Measurements from ENCODE around the gene HSP90AB1.

DNA sequence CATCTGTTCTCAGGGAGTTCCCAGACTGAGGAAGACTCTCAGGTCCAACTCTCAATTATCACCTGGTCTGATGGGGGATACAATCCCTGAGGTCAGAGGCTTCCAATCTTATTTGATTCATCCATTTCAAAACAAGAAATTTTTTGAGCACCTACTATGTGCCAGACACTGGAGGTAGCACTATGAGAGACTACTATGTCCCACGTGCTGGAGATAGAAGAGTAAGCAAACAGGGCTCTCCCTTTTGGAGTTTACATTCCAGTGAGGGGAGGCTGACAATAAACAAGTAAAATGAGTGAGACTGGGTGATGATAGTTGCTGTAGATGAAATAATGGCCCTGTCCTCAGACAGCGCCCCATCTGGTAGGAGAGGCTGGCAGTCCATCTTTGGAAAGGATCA is 39.8 kb downstream of the HSP90AB1 start:
- TF ChIP-seq, protein P1, sequence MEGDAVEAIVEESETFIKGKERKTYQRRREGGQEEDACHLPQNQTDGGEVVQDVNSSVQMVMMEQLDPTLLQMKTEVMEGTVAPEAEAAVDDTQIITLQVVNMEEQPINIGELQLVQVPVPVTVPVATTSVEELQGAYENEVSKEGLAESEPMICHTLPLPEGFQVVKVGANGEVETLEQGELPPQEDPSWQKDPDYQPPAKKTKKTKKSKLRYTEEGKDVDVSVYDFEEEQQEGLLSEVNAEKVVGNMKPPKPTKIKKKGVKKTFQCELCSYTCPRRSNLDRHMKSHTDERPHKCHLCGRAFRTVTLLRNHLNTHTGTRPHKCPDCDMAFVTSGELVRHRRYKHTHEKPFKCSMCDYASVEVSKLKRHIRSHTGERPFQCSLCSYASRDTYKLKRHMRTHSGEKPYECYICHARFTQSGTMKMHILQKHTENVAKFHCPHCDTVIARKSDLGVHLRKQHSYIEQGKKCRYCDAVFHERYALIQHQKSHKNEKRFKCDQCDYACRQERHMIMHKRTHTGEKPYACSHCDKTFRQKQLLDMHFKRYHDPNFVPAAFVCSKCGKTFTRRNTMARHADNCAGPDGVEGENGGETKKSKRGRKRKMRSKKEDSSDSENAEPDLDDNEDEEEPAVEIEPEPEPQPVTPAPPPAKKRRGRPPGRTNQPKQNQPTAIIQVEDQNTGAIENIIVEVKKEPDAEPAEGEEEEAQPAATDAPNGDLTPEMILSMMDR (IDR thresholded peaks at IDR 0.05; ENCODE audit: insufficient read depth, low read length) = no peak
- TF ChIP-seq, protein P2, sequence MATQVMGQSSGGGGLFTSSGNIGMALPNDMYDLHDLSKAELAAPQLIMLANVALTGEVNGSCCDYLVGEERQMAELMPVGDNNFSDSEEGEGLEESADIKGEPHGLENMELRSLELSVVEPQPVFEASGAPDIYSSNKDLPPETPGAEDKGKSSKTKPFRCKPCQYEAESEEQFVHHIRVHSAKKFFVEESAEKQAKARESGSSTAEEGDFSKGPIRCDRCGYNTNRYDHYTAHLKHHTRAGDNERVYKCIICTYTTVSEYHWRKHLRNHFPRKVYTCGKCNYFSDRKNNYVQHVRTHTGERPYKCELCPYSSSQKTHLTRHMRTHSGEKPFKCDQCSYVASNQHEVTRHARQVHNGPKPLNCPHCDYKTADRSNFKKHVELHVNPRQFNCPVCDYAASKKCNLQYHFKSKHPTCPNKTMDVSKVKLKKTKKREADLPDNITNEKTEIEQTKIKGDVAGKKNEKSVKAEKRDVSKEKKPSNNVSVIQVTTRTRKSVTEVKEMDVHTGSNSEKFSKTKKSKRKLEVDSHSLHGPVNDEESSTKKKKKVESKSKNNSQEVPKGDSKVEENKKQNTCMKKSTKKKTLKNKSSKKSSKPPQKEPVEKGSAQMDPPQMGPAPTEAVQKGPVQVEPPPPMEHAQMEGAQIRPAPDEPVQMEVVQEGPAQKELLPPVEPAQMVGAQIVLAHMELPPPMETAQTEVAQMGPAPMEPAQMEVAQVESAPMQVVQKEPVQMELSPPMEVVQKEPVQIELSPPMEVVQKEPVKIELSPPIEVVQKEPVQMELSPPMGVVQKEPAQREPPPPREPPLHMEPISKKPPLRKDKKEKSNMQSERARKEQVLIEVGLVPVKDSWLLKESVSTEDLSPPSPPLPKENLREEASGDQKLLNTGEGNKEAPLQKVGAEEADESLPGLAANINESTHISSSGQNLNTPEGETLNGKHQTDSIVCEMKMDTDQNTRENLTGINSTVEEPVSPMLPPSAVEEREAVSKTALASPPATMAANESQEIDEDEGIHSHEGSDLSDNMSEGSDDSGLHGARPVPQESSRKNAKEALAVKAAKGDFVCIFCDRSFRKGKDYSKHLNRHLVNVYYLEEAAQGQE (IDR thresholded peaks at IDR 0.05; ENCODE audit: insufficient replicate concordance, low read depth) = no peak
